Uterus (tissue), 2 donors: Measurements from ENCODE around the gene ZNRF2.
"Not testable (repeated sequence)": the region's sequence is repeated elsewhere in the genome, so short reads cannot be mapped to it uniquely, and the experiment has no call there.

Experiments used
- POLR2A ChIP-seq, 2 donors: fragments of 450-650 bp; IDR thresholded peaks; one replicate each; pipeline ENCODE4 v1.6.1; 2016; ENCODE audit warnings: antibody characterized with exemption in 2 of 2, mild to moderate bottlenecking in 1 of 2, moderate library complexity in 1 of 2
- TF ChIP-seq, protein P1 (sequence below), 4 experiments: fragments of 200-600 bp in 2 of 4; fragments of 450-650 bp in 2 of 4; sonication (generic) in 2 of 4; IDR thresholded peaks; one replicate each; pipeline ENCODE4 v1.5.1; 2016 to 2019; ENCODE audit warnings: antibody characterized with exemption in 4 of 4, mild to moderate bottlenecking in 2 of 4, moderate library complexity in 1 of 4

DNA sequence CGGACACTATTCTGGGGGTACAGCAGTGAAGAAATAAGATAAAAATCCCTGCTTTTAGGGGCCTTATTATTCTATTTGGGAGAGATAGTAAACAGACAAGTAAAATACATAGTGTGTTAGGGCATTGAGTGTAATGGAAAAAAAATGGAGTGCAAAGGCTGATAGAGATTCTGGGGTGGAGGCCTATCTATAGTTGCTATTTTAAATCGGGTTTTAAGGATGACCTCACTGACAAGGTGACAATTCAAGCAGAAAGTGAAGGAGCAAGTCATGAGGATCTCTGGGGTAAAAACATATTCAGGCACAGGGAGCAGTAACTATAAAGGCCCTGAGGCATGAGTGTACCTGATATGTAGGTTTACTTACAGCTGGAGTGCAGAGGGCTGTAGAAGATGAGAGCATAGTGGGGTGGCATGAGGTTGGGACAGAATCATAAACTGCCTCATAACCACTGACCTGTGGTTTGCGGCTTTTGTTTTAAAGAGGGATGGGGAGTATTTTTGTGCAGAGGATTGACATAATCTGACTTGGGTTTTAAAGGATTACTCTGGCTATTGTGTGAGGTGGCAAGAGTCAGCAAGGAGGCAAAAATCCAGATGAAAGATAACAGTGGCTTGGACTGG lies 8.1 kb downstream of the ZNRF2 start:
- TF ChIP-seq, protein P1, sequence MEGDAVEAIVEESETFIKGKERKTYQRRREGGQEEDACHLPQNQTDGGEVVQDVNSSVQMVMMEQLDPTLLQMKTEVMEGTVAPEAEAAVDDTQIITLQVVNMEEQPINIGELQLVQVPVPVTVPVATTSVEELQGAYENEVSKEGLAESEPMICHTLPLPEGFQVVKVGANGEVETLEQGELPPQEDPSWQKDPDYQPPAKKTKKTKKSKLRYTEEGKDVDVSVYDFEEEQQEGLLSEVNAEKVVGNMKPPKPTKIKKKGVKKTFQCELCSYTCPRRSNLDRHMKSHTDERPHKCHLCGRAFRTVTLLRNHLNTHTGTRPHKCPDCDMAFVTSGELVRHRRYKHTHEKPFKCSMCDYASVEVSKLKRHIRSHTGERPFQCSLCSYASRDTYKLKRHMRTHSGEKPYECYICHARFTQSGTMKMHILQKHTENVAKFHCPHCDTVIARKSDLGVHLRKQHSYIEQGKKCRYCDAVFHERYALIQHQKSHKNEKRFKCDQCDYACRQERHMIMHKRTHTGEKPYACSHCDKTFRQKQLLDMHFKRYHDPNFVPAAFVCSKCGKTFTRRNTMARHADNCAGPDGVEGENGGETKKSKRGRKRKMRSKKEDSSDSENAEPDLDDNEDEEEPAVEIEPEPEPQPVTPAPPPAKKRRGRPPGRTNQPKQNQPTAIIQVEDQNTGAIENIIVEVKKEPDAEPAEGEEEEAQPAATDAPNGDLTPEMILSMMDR (IDR thresholded peaks at IDR 0.05): not testable (repeated sequence)
- not testable (repeated sequence) for TF ChIP-seq POLR2A (IDR thresholded peaks at IDR 0.05)
